SKM-1 treated with dmso at 0.1 percent for 144 hours (cell line): ENCODE results near the gene PCYT1A.
"Not testable (repeated sequence)": the region's sequence is repeated elsewhere in the genome, so short reads cannot be mapped to it uniquely, and the experiment has no call there.

Experiments used
- DNase-seq: peaks from one replicate; lab custom pipeline; 2025; ENCODE audit not compliant: unreplicated experiment; lab: John Stamatoyannopoulos, UW

PCYT1A gene

DNA sequence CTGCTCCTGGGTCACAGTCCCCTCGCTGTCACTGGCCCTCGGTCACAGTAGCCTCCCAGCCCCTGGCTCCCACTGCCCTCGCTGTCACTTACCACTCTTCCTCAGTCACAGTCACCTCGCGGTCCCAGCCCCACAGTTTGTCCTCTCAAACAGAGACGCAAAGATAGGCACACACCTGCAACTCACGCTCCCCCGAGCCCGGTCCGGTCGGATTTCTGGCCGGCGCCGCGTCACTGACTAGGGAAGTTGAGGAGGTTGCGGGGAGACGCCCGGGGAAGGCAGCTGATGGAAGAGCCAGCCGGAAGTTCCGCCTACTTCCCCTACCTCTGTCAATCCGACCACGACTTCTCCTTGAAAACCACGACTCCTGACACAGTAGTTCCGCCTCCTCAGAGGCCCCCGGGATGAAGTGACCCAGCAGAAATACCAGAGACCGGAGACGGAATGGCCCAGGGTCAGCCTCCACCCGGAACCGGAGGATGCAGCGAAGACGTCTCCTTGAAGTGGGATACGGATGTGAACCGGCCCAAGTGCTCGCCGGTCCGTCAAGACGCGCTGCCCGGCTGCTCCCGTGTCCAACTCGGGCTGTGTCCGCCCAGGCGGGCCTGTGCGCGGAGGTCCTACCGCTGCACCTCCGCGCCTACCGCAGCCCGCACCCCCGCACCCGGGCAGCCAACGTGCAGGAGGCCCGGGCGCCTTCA lies at the start of gene PCYT1A:
PCYT1A (minus strand) TSS at position 287 of the 701 bp plus-strand sequence. CDS start 17,195 bp downstream, outside the sequence.
- peak; percentile 97 for DNase-seq

- no peak for DNase-seq
These were observed 49.0 kb upstream of the PCYT1A start for GRCh38 chr3:196336319-196337145.

DNA sequence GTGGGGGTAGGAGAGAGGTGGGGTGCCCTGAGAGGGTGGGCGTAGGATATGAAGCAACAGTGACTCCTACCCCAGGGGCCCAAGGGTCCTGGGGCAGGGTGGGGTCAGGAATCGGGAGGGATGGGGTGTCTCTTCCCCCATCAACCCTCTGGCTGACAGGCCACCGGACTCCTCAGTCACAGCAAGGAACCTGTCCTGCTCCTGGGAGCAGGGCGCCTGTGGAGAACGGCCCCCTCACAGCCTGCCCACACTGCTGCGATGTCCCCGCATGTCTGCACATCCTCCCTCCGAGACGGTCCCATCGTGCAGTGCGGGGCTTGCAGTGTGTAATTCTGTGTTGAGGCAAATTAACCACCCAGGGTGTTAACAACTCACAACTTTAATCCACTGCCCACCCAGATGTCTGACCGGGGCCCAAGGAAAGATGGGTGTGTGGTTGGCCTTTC lies 48.0 kb upstream of the PCYT1A start:
- DNase-seq, result no peak

DNA sequence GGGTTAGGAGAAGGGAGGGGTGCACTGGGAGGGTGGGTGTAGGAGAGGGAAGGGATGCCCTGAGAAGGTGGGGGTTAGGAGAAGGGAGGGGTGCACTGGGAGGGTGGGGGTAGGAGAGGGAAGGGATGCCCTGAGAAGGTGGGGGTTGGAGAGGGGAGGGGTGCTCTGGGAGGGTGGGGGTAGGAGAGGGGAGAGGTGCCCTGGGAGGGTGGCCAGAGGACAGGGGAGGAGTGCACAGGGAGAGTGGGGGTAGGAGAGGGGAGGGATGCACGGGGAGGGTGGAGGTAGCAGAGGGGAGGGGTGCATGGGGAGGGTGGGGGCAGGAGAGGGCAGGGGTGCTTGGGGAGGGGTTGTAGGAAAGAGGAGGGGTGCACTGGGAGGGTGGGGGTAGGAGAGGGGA lies 47.5 kb upstream of the PCYT1A start:
- DNase-seq, result no peak

DNA sequence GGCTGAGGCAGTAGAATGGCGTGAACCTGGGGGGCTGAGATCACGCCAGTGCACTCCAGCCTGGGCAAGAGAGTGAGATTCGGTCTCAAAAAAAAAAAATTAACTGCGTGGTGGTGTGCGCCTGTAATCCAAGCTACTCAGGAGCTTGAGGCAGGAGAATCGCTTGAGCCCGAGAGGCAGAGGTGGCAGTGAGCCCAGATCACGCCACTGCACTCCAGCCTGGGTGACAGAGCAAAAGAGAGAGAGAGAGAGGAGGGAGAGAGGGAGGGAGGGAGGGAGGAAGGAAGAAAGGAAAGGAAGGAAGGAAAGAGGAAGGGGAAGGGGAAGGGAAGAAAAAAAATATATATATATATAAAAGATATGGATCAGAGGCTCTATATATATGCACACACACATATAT lies 44.6 kb upstream of the PCYT1A start:
- no peak for DNase-seq

DNA sequence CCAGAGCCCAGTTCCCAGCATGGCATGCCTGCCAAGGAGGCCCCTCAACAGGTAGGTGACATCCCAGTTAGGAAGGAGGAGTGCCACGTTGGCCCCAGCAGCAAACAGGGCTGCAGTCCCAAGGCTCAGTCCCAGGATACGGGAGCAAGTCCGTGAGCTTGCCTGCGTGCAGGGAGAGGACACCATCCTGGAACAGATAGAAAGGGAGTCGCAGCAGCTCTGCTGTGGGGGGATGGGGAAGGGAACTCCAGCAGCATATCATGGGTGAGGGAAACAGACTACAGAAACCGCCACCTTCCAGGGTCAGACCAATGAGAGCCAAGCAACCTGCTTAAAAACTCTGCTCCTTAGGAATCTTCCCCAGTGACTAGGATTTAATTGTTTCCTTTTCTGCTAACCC lies 39.9 kb upstream of the PCYT1A start:
- DNase-seq, result no peak

DNA sequence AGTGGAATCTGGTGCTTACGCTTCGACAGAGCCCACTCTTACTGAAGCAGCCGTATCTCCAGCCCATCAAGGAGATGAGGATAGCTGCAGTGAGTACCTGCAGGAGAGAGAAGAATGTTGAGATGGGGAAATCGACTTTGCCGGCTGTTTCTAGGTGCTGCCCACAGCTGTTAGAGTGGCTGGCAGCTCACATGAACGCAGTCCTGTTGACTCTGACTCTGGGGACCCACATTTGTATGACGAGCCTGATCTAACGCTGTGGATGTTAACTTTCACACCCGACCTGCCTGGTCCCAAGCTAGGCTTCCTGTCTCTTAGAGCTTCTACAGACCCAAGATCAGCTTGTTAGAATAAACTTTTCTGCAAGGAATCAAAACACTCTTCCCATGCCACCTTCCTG lies 39.4 kb upstream of the PCYT1A start:
- DNase-seq, result no peak

DNA sequence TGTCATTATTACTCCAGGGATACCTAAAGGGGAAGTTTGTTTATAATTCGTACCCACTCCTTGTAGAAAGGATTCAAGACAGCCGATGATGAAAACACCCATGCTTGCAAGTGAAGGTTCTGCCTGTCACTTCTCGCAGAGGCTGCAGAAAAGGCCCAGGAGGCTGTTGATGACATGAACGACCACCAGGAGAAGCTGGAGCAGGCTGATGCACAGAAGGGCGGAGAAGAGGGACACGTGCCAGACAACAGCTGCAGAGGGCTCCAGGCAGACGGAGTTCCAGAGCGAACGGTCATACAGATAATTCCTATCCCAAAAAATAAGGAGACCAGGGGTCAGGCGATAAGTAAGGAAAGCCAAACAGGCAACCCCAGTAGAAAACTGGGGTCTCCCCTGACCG lies 36.2 kb upstream of the PCYT1A start:
- DNase-seq, result no peak

DNA sequence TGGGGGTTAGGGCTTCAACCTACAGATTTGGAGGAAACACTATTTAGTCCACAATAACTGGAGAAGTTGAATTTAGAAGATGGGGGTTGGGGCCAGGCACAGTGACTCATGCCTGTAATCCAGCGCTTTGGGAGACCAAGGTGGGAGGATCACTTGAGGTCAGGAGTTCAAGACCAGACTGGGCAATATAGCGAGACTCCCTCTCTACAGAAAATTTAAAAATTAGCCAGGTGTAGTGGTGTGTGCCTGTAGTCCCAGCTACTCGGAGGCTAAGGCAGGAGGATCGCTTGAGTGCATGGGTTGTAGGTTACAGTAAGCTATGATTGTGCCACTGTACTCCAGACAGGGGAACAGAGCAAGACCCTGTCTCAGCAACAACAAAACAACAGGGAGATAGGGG lies 35.5 kb upstream of the PCYT1A start:
- DNase-seq, result no peak

- peak; percentile 22 for DNase-seq
These were observed 33.6 kb upstream of the PCYT1A start for GRCh38 chr3:196321162-196321561.

GRCh38 chr3:196320137-196320536 lies 32.6 kb upstream of the PCYT1A start:
- no peak for DNase-seq

DNA sequence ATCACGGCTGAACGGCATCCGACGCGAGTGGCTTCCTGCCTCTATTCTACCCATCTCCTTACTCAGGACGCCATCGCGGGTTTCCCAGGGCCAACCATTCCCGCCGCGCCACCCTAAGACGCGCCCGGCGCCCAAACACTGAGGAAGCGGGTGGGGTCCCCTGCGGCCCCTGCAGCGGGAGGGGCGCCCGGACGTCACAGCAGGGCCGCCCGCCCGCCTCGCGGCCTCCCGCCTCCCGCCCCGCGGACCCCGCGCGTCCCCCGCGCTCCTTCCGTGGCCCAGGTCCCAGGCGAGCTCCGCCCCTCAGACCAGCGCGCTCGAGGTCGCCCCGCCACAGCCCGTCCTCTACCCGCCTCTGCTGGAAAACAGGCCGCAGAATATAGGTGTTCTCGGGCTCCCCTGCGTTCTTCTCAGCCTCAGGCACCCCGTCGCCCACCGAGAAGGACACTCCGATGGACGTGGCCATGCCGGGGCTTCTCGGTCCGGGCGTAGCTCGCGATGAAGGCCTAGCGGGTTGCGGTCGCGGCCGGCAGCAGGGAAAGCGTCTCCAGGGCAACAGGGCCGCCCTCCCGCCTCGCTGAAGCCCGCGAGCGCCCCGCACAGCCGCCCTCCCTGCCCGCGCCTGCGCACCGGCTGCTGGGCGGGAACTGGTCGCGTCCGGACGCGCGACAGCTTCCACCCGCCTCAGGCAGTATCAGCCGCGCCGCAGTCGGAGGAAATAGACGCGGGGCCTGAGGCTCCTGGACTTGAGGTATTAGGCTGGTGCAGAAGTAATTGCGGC lies 30.4 kb upstream of the PCYT1A start, which contains the start of gene DYNLT2B:
DYNLT2B (minus strand) TSS at position 554 of the 781 bp plus-strand sequence; CDS start at position 466, 88 bp downstream.
- DNase-seq, result peak; percentile 89

DNA sequence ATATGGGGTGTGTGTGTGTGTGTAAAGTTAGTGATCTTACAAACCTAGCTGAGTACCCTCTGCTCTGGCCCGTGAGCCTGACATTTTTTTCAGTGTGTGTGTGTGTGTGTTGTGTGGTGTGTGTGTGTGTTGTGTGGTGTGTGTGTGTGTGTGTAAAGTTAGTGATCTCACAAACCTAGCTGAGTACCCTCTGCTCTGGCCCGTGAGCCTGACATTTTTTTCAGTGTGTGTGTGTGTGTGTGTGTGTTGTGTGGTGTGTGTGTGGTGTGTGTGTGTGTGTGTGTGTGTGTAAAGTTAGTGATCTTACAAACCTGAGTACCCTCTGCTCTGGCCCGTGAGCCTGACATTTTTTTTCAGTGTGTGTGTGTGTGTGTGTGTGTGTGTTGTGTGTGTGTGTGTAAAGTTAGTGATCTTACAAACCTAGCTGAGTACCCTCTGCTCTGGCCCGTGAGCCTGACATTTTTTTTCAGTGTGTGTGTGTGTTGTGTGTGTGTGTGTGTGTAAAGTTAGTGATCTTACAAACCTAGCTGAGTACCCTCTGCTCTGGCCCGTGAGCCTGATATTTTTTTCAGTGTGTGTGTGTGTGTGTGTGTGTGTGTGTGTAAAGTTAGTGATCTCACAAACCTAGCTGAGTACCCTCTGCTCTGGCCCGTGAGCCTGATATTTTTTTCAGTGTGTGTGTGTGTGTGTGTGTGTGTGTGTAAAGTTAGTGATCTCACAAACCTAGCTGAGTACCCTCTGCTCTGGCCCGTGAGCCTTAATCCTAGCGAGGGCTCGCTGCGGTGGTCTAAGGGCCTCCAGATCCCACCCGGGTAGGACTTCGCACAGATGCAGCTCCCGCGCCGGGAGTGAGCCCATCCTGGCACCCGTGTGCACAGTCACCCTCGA lies 29.5 kb upstream of the PCYT1A start:
- DNase-seq, result not testable (repeated sequence)

DNA sequence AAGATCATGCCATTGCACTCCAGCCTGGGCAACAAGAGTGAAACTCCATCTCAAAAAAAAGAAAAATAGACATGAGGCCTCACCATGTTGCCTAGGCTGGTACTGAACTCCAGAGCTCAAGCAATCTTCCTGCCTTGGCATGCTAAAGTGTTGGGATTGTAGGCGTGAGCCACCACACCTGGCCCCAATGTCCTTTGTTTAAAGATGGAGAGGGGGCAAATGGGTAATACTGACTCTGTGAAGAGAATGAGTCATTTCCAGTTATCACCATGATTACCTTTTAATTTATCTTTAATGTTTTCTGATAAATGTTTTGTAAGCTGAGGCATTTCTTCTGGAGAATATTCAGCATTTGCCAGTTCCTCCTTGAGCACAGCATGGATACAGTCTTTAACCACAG lies 28.3 kb upstream of the PCYT1A start:
- DNase-seq, result no peak

DNA sequence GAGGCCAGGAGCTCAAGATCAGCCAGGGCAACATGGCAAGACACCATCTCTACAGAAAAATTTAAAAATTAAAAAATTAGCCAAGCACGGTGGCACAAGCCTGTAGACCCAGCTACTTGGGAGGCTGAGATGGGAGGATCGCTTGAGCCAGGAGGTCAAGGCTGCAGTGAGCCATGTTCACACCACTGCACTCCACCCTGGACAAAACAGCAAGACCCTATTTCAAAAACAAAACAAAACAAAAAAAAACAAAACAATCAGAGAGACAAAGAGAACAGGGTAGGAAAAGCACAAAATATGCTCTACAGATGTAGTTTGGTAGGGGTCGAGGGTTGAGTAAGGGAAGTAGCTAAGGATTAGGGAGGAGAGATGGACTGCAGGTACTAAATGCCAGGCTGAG lies 27.1 kb upstream of the PCYT1A start:
- no peak for DNase-seq

DNA sequence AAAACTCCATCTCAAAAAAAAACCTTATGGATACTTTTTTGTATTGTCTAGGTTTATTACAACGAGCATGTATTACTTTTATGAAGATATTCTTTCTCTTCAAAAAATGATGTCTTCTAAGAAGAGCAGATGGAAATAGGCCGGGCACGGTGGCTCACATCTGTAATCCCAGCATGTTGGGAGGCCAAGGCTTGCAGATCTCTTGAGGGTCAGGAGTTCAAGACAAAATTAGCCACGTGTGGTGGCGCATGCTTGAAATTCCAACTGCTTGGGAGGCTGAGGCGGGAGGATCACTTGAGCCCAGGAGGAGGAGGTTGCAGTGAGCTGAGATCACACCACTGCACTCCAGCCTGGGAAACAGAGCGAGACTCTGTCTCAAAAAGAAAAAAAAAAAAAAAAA lies 26.6 kb upstream of the PCYT1A start:
- not testable (repeated sequence) for DNase-seq

GRCh38 chr3:196302960-196303359 lies 15.4 kb upstream of the PCYT1A start:
- DNase-seq, result not testable (repeated sequence)

DNA sequence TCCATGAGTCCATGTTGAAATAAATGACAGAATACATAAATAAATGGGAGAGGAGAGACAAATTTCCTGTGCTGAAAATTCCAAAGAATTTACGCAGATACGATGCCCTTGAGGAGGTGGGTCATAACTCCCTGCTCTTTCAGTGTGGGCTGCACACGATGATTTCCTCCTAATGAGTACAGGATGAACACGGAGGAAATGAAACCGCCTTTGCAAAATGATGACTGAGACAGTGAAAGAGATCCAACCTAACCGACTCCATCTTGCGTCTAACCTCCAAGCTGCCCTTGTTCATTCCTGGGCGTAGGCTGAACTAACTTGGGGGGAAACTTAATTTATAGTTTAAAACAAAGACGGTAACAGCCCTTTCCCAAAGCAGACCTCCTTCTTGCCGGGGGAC lies 15.0 kb upstream of the PCYT1A start:
- DNase-seq, result not testable (repeated sequence)

DNA sequence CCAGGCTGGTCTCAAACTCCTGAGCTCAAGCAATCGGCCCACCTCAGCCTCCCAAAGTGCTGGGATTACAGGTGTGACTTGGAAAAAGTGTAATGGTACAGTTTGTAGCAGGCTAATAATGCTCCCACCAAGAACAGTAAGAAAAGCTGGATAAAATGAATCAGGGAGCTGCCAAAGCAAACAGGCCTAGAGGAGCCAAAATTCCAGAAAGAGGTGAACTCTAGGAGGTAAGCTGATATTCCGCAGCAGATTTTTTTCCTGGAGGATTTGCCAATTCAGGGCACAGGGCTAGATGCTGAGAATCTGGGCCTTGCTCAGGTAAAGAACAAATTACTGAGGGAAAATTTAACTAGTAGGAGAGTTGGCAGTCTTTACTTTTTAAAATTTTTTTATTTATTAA lies 11.0 kb upstream of the PCYT1A start:
- no peak for DNase-seq

DNA sequence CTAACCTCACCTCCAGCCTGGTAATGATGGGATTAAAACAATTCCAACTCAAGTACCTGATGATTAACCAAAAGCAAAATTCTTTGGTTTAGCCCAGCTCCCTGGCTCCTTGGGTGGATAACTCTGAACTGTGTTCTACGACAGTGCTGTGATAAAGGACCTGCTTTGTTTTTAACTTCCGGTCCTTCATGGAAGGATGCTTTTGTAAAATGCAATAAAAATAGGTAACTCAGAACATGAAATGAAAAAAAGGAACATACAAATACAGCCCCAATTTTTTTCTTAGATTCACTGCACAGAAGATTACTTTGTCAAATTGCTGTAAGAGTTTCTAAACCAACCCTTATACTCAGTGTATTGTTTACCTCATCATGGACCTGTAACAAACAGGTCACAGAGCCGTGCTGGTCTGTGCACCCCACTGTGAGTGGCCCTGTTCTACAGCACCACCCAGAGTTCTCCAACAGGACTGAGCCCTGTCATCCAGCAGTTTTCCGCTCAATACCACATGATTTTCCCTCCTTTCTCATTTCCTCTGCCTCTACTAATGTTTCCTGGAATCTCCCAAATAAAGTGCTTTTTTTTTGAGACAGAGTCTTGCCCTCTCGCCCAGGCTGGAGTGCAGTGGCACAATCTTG lies 4.9 kb upstream of the PCYT1A start:
- no peak for DNase-seq
